Lower leg skin (tissue), 4 donors: ENCODE measurements around the gene JMJD1C. TPM values are rescaled to one million over a fixed set of nuclear protein-coding genes. Genes with fewer than 3 reads are reported as not detected.
"Not testable (repeated sequence)": the region's sequence is repeated elsewhere in the genome, so short reads cannot be mapped to it uniquely, and the experiment has no call there.

Experiments used
- DNase-seq, 2 donors: peaks; one replicate each; pipeline ENCODE4 v3.0.0-alpha.2; 2019; ENCODE audit warnings: low spot score in 2 of 2
- H3K4me3 ChIP-seq: fragments of 200-600 bp; sonication (generic); 2 replicates; pipeline ENCODE4 v1.5.1; 2017; ENCODE audit warnings: mild to moderate bottlenecking, low read depth; ENCODE audit not compliant: poor library complexity, severe bottlenecking
- POLR2A ChIP-seq, 2 donors: fragments of 450-650 bp; IDR thresholded peaks; one replicate each; pipeline ENCODE4 v1.6.1; 2016 to 2017; ENCODE audit warnings: antibody characterized with exemption in 2 of 2, mild to moderate bottlenecking in 1 of 2, moderate library complexity in 1 of 2
- WGBS, 2 donors: methylation state at CpG; one replicate each; pipeline ENCODE4 v1.1.5; 2018; 5-methylcytosine and 5-hydroxymethylcytosine counted together
- intact Hi-C: fragments of 100-400 bp; cut with DNase I; formaldehyde crosslinking; loops from one replicate; pipeline ENCODE4 v1.15.0; 2023; ENCODE audit warnings: low total_unique reads
- total RNA-seq, 4 donors: library from RNA; depleted of rRNA; stranded (reverse); fragments of >200 nt; gene quantifications; one replicate each; pipeline ENCODE4 v1.1.0, GENCODE V29; 2016
- TF ChIP-seq, protein P1 (sequence below), 3 donors: fragments of 450-650 bp; IDR thresholded peaks; one replicate each; pipeline ENCODE4 v1.5.1; 2016; ENCODE audit warnings: antibody characterized with exemption in 3 of 3, mild to moderate bottlenecking in 3 of 3, moderate library complexity in 2 of 3

Gene JMJD1C
- total RNA-seq, 4 donors from 2014 or later = 82.0 to 92.5 (median 84.9) TPM

DNA sequence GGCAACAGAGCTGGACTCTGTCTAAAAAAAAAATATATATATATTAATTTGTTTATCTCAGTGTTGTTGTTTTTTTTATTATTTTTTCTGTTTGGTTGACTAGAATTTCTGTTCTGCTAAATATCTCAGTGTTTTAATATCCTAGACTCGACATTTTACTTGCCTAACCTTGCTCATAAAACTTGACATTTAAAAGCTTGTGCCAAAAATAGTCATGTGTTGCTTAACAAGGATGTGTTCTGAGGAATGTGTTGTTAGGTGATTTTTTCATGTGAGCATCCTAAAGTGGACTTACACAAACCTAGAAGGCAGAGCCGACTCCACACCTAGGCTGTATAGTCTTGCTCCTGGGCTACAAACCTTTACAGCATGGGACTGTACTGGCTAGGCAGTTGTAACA is 309.5 kb downstream of the JMJD1C start:
- DNase-seq = no peak
- H3K4me3 ChIP-seq = no peak overlapping the region
- no peak for TF ChIP-seq POLR2A (IDR thresholded peaks at IDR 0.05)
- TF ChIP-seq, protein P1, sequence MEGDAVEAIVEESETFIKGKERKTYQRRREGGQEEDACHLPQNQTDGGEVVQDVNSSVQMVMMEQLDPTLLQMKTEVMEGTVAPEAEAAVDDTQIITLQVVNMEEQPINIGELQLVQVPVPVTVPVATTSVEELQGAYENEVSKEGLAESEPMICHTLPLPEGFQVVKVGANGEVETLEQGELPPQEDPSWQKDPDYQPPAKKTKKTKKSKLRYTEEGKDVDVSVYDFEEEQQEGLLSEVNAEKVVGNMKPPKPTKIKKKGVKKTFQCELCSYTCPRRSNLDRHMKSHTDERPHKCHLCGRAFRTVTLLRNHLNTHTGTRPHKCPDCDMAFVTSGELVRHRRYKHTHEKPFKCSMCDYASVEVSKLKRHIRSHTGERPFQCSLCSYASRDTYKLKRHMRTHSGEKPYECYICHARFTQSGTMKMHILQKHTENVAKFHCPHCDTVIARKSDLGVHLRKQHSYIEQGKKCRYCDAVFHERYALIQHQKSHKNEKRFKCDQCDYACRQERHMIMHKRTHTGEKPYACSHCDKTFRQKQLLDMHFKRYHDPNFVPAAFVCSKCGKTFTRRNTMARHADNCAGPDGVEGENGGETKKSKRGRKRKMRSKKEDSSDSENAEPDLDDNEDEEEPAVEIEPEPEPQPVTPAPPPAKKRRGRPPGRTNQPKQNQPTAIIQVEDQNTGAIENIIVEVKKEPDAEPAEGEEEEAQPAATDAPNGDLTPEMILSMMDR (IDR thresholded peaks at IDR 0.05) = no peak
- intact Hi-C loops = loop anchor here (10.0 kb wide), 1 partner anchor 561 kb away; no protein-coding TSS in a partner anchor
- 51 to 54% methylated on average over 2 of the region's 2 CpGs for WGBS, 2 donors

DNA sequence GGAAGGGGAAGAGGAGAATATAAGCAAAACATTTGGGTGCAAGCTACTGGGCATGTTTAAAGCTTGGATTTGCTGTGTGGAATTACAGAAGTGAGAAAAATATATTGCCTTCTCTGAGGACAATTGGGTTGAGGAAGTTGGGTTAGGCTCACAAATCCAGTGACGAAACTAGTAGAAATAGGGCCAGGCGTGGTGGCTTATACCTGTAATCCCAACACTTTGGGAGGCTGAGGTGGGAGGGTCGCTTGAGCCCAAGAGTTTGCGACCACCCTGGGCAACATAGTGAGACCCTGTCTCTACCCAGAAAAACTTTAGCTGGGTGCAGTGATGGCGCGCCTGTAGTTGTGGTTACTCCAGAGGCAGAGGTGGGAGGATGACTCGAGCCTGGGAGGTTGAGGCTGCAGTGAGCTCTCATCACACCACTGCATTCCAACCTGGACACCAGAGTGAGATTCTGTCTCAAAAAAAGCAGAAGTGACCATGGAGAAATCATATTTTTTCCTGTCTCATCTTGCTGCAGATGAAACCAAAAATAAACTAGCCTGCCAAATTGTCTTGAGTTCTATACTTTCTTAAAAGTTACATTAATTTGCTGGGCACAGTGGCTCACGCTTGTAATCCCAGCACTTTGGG is 310.3 kb downstream of the JMJD1C start:
- TF ChIP-seq POLR2A (IDR thresholded peaks at IDR 0.05) = no peak
- TF ChIP-seq, protein P1 (IDR thresholded peaks at IDR 0.05) = no peak
- no peak overlapping the region for H3K4me3 ChIP-seq
- 88 to 91% methylated on average over 8 of the region's 8 CpGs for WGBS, 2 donors
- no peak for DNase-seq
- intact Hi-C loops = loop anchor here (10.0 kb wide), 1 partner anchor 561 kb away; no protein-coding TSS in a partner anchor

DNA sequence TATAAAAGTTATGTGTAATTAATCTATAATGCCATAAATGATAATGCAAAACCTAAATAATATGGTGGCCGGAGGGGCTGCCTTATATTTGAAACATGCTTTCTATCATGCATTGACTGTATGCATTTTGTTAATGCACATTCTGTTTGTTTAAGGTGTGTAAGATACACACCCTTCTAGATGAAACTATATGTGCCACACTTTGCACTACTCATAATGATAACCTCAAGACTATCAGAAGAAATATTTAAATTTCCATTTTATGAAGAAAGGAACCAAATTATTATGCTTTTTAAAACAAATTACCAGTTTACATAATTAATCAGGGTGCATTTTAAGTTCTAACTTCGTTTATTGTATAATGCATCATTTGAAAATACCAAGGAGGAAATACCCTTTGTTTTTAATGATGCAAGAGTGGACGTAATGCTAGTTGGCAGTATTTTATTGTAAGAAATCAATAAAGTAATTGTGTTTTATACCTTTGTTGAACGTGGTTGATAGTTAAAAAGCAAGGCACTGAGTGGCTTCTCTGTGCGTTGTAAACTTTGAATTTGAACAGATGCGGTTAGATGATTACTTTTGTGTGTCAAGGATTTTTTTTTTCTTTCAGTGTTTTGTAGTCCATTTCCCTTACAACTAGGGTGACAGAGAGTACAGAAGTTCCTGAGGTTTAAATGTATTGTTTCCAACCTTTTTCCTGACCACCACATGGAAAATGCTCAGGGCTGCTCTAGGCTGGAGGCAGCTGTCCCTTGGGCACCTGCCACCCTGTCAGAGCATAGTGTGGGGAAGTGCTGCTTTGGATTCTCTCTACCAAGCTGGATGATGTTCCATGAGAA is 311.0 kb downstream of the JMJD1C start:
- 81 to 82% methylated on average over 6 of the region's 6 CpGs for WGBS, 2 donors
- H3K4me3 ChIP-seq = no peak overlapping the region
- DNase-seq = no peak
- no peak for TF ChIP-seq POLR2A (IDR thresholded peaks at IDR 0.05)
- TF ChIP-seq, protein P1 (IDR thresholded peaks at IDR 0.05) = no peak
- intact Hi-C loops = loop anchor here (10.0 kb wide), 1 partner anchor 560 kb away; no protein-coding TSS in a partner anchor

DNA sequence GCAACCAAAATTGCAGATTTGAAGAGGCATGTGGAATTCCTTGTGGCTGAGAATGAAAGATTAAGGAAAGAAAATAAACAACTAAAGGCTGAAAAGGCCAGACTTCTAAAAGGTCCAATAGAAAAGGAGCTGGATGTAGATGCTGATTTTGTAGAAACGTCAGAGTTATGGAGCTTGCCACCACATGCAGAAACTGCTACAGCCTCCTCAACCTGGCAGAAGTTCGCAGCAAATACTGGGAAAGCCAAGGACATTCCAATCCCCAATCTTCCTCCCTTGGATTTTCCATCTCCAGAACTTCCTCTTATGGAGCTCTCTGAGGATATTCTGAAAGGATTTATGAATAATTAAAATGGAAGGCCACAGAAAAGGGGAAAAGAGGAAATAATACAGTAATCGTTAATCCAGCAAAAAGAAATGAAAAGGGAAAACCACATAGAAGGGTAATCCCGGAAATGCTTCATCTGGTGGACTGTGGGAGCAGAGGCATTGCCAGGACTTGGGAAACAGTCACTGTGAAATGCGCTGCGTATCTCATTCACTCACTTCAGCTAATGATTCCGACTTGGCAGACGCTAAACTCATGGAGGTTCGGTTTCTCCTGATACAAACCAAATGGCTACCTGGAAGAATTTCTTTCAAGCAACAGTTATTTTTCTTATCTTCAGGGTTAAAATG is 311.8 kb downstream of the JMJD1C start:
- intact Hi-C loops = loop anchor here (10.0 kb wide), 1 partner anchor 559 kb away; no protein-coding TSS in a partner anchor
- not testable (repeated sequence) for DNase-seq, H3K4me3 ChIP-seq
- WGBS, 2 donors = 74 to 82% methylated on average over 9 of the region's 9 CpGs

DNA sequence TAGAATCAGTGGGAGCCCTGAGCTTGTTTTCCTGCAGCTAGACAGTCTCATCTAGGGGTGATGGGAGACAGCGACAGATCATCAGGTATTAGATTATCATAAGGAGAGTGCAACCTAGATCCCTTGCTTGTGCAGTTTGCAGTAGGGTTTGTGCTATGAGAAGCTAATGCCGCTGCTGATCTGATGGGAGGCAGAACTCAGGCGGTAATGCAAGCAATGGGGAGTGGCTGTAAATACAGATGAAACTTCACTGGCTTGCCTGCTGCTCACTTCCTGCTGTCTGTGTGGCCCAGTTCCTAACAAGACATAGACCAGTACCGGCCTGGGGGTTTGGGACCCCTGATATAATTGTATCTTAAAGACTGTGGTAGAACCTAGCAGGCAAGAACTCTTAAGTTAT is 315.0 kb downstream of the JMJD1C start:
- no peak for TF ChIP-seq POLR2A (IDR thresholded peaks at IDR 0.05)
- TF ChIP-seq, protein P1 (IDR thresholded peaks at IDR 0.05) = no peak
- WGBS, 2 donors = 95% methylated on average over 4 of the region's 4 CpGs
- intact Hi-C loops = loop anchor here (10.0 kb wide), 1 partner anchor 556 kb away; no protein-coding TSS in a partner anchor
- DNase-seq = no peak
- H3K4me3 ChIP-seq = no peak overlapping the region

DNA sequence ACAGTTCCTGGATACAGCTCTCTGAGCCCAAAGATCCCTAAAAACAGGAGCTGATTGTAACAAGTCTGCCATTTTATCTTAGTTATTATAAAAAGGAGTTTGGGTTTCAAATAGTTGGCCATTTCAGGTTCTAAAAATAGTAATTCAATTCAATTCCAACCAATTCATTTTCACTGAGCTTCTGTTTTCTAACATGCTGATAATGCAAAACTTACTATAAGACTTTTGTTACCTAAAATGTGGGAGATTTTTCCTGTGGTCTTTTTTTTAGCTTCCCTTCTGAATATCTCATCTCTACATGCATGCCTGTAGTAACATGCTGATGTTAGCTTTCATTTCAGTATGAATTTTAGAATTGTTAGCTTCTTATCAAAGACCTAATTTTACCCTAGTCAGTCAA is 319.3 kb downstream of the JMJD1C start:
- intact Hi-C loops = no loop called here
- H3K4me3 ChIP-seq = no peak overlapping the region
- TF ChIP-seq, protein P1 (IDR thresholded peaks at IDR 0.05) = no peak
- TF ChIP-seq POLR2A (IDR thresholded peaks at IDR 0.05) = no peak
- no peak for DNase-seq
